Trophoblast cell (in vitro differentiated cells and primary cell): ENCODE results near the gene STARD7.

Experiments used
- DNase-seq, 2 donors: peaks; one replicate each; pipeline ENCODE4 v3.0.0-alpha.2; 2016
- H2AFZ ChIP-seq: 2 replicates; pipeline ENCODE4 v1.6.1; 2013; ENCODE audit warnings: low read length, moderate library complexity, mild to moderate bottlenecking; ENCODE audit not compliant: insufficient read depth, poor library complexity
- H2AK5ac ChIP-seq: 2 replicates; pipeline ENCODE4 v1.6.1; 2013; ENCODE audit warnings: mild to moderate bottlenecking, low read length
- H2BK120ac ChIP-seq: 2 replicates; pipeline ENCODE4 v1.6.1; 2013; ENCODE audit warnings: low read length, mild to moderate bottlenecking, moderate library complexity; ENCODE audit not compliant: insufficient read depth, poor library complexity
- H2BK12ac ChIP-seq: 2 replicates; pipeline ENCODE4 v1.6.1; 2013; ENCODE audit warnings: mild to moderate bottlenecking, low read length, moderate library complexity
- H2BK5ac ChIP-seq: 2 replicates; pipeline ENCODE4 v1.6.1; 2013; ENCODE audit warnings: low read length, low read depth, moderate library complexity, mild to moderate bottlenecking; ENCODE audit not compliant: poor library complexity
- H3K14ac ChIP-seq: 2 replicates; pipeline ENCODE4 v1.6.1; 2013; ENCODE audit warnings: mild to moderate bottlenecking, low read length
- H3K18ac ChIP-seq: 2 replicates; pipeline ENCODE4 v1.6.1; 2013; ENCODE audit warnings: mild to moderate bottlenecking, low read length
- H3K23ac ChIP-seq: 2 replicates; pipeline ENCODE4 v1.6.1; 2013; ENCODE audit warnings: low read length
- H3K27ac ChIP-seq: 2 replicates; pipeline ENCODE4 v1.5.1; 2013; ENCODE audit warnings: low read depth, mild to moderate bottlenecking, inconsistent platforms, low read length, moderate library complexity
- H3K27me3 ChIP-seq: 2 replicates; pipeline ENCODE4 v1.6.1; 2013; ENCODE audit warnings: inconsistent platforms, mild to moderate bottlenecking, low read length, moderate library complexity; ENCODE audit not compliant: insufficient read depth
- H3K36me3 ChIP-seq, 2 experiments: 1 replicate in 1 of 2; 2 replicates in 1 of 2; pipeline ENCODE4 v1.6.1; 2013; ENCODE audit warnings: low read length in 2 of 2, mild to moderate bottlenecking in 2 of 2, moderate library complexity in 1 of 2; ENCODE audit not compliant: insufficient read depth in 2 of 2, control insufficient read depth in 1 of 2
- H3K4ac ChIP-seq: 2 replicates; pipeline ENCODE4 v1.6.1; 2013; ENCODE audit warnings: low read depth, mild to moderate bottlenecking, low read length, moderate library complexity
- H3K4me1 ChIP-seq, 2 experiments: 1 replicate in 1 of 2; 2 replicates in 1 of 2; pipeline ENCODE4 v1.6.1; 2013; ENCODE audit warnings: low read length in 2 of 2, mild to moderate bottlenecking in 2 of 2, moderate library complexity in 1 of 2; ENCODE audit not compliant: insufficient read depth in 2 of 2, control insufficient read depth in 1 of 2
- H3K4me2 ChIP-seq: 2 replicates; pipeline ENCODE4 v1.6.1; 2013; ENCODE audit warnings: inconsistent platforms, mild to moderate bottlenecking, low read length, moderate library complexity
- H3K4me3 ChIP-seq: 2 replicates; pipeline ENCODE4 v1.5.1; 2013; ENCODE audit warnings: mild to moderate bottlenecking, low read depth, low read length, inconsistent platforms
- H3K79me1 ChIP-seq: one replicate; pipeline ENCODE4 v1.6.1; 2013; ENCODE audit warnings: low read length
- H3K79me2 ChIP-seq: 2 replicates; pipeline ENCODE4 v1.6.1; 2013; ENCODE audit warnings: low read length, mild to moderate bottlenecking; ENCODE audit not compliant: control insufficient read depth, insufficient read depth, poor library complexity
- H3K9ac ChIP-seq: 2 replicates; pipeline ENCODE4 v1.6.1; 2013; ENCODE audit warnings: mild to moderate bottlenecking, low read length
- H3K9me3 ChIP-seq: 2 replicates; pipeline ENCODE4 v1.6.1; 2013; ENCODE audit warnings: low read depth, mild to moderate bottlenecking, control low read depth, inconsistent platforms, low read length; ENCODE audit not compliant: insufficient read depth
- H4K12ac ChIP-seq: 2 replicates; pipeline ENCODE4 v1.6.1; 2013; ENCODE audit warnings: low read depth, mild to moderate bottlenecking, low read length, moderate library complexity
- H4K8ac ChIP-seq: 2 replicates; pipeline ENCODE4 v1.6.1; 2013; ENCODE audit warnings: low read depth, mild to moderate bottlenecking, low read length, moderate library complexity
- H4K91ac ChIP-seq: one replicate; pipeline ENCODE4 v1.6.1; 2013; ENCODE audit warnings: low read depth, mild to moderate bottlenecking, low read length, moderate library complexity
- WGBS: extraction: QIAGEN DNeasy Blood & Tissue Kit; methylation state at CpG from one replicate; pipeline ENCODE4 v1.1.7; 2013; ENCODE audit warnings: missing lambda C conversion rate; ENCODE audit not compliant: insufficient read length, insufficient coverage; ENCODE audit errors: extremely low coverage; 5-methylcytosine and 5-hydroxymethylcytosine counted together

The STARD7 gene

DNA sequence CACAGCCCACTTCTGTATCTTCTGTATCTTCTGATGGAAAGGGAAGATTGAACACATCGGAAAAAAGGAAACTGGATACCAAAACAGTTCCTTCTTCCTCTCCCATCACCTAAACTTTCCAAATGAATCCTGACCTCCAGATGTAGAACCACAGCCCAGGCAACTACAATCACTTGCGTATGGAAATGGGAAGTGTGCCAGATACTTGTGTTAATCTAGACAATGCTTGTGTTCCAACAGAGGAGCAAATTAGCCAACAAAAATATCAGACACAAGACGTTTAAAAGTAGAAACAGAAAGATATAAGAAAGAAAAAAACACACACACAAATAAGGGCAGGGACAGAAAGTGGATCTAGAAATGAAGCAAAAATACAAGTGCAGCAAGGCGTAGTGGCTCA is 32.0 kb downstream of the STARD7 start:
- H3K4me3 ChIP-seq, result no peak overlapping the region
- no peak overlapping the region for H3K9ac ChIP-seq
- no peak overlapping the region for H3K18ac ChIP-seq
- WGBS, result no CpG with 5 or more reads among the region's 4 CpGs
- no peaks in the 10 kb centered on the region for H3K4me1 ChIP-seq
- no peak overlapping the region for H2BK12ac ChIP-seq
- no peak overlapping the region for H3K4ac ChIP-seq
- H3K4me2 ChIP-seq, result no peak overlapping the region
- H3K79me2 ChIP-seq, result no peaks in the 10 kb centered on the region
- H3K9me3 ChIP-seq, result no peaks in the 10 kb centered on the region
- H4K8ac ChIP-seq, result no peak overlapping the region
- DNase-seq, result no peak
- no peak overlapping the region for H4K91ac ChIP-seq
- H2AFZ ChIP-seq, result no peak overlapping the region
- no peak overlapping the region for H2BK120ac ChIP-seq
- no peak overlapping the region for H2BK5ac ChIP-seq
- H3K14ac ChIP-seq, result no peak overlapping the region
- H3K36me3 ChIP-seq, result no peaks in the 10 kb centered on the region
- no peak overlapping the region for H3K27ac ChIP-seq
- H3K79me1 ChIP-seq, result no peaks in the 10 kb centered on the region
- no peak overlapping the region for H2AK5ac ChIP-seq
- no peaks in the 10 kb centered on the region for H3K27me3 ChIP-seq
- H4K12ac ChIP-seq, result no peak overlapping the region
- no peak overlapping the region for H3K23ac ChIP-seq

DNA sequence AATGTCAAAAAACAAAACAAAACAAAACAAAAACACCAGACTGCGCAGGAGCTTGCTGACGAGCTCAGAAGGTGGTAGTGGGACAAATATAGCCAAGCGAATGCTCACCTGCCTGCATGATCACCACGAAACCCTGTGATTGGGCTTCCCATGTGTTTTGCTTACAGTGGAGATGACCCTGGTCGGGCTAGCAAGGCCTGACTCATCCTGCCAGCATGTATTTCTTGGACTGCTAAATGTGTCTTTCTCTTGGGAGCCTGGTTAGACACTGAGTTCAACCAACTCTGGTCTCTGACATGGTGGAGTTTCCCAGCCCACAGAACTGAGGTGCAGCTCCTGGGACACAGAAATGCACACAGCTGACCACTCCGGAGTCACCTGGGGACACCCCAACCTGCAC is 32.7 kb downstream of the STARD7 start:
- Histone ChIP-seq H3K79me2 (no peaks in the 10 kb centered on the region), H3K9ac (no peak overlapping the region), H3K9me3 (no peaks in the 10 kb centered on the region), H3K23ac (no peak overlapping the region), H3K4me1 (no peaks in the 10 kb centered on the region), H3K36me3 (no peaks in the 10 kb centered on the region), H3K27me3 (no peaks in the 10 kb centered on the region), H3K14ac (no peak overlapping the region), H2AFZ (no peak overlapping the region), H4K8ac (no peak overlapping the region), H2BK120ac (no peak overlapping the region), H3K4me2 (no peak overlapping the region), H4K91ac (no peak overlapping the region), H3K4me3 (no peak overlapping the region), H3K27ac (no peak overlapping the region), H2BK5ac (no peak overlapping the region), H3K4ac (no peak overlapping the region), H2AK5ac (no peak overlapping the region), H2BK12ac (no peak overlapping the region), H3K79me1 (no peaks in the 10 kb centered on the region), H4K12ac (no peak overlapping the region), H3K18ac (no peak overlapping the region)
- WGBS, result no CpG with 5 or more reads among the region's 6 CpGs
- DNase-seq, result peak; percentile 56 to 67

DNA sequence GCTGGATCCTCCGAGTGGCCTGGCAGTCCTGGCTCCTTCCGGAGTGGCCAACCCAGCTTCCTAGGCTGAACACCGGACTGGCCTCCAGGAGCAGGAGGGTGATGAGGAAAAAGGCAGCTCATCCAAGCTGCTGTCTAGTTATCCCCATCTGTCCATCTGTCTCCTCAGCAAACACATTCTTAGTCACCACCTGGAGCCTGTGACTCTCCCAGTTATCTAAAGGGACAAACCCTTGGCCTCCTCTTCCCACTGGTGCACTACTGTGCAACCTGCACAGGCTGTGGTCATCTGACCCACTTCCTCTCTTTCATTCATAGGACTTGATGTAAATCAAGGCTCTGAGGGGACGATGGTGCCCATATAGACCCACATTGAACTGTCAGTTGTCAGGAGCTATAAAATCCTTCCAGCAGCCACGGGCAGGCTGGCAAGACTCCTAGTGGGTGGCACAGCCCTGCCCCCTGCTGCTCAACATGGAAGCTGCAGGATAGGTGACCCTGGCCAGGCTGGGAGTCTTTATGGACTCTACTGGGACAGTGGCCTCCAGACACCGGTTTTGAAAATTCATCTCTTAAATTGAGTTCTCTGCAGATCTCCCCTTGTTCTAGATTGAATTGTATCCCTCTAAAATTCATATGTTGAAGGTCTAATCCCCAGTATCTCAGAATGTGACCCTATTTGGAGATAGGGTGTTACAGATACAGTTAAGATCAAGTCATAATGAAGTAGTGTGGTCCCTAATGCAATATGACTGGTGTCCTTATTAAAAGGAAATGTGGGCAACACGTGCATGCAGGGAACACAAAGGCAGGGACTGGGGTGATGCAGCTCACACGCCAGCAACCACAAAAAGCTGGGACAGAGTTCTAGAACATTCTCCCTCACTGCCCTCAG is 34.1 kb downstream of the STARD7 start:
- H3K4ac ChIP-seq, result no peak overlapping the region

DNA sequence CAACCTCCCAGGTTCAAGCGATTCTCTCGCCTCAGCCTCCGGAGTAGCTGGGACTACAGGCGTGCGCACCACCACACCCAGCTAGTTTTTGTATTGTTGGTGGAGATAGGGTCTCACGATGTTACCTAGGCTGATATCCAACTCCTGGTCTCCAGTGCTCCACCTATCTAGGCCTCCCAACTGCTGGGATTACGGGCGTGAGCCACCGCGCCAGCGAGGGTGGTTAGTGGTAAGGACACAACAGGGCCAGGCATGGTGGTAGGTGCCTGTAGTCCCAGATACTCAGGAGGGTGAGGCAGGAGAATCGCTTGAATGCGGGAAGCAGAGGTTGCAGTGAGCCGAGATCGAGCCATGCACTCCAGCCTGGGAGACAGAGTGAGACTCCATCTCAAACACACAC is 36.8 kb downstream of the STARD7 start:
- Histone ChIP-seq H3K36me3 (no peaks in the 10 kb centered on the region), H2BK12ac (no peak overlapping the region), H3K14ac (no peak overlapping the region), H2BK5ac (no peak overlapping the region), H2AK5ac (no peak overlapping the region), H3K4ac (no peak overlapping the region), H3K27ac (no peak overlapping the region), H3K23ac (no peak overlapping the region), H3K9me3 (no peaks in the 10 kb centered on the region), H2AFZ (no peak overlapping the region), H3K4me1 (no peaks in the 10 kb centered on the region), H3K4me2 (no peak overlapping the region), H3K18ac (no peak overlapping the region), H3K79me1 (no peaks in the 10 kb centered on the region), H3K79me2 (no peaks in the 10 kb centered on the region), H2BK120ac (no peak overlapping the region), H3K9ac (no peak overlapping the region), H4K91ac (no peak overlapping the region), H3K4me3 (no peak overlapping the region), H4K12ac (no peak overlapping the region), H3K27me3 (no peaks in the 10 kb centered on the region), H4K8ac (no peak overlapping the region)
- peak; percentile 34 to 61 for DNase-seq
- WGBS, result no CpG with 5 or more reads among the region's 15 CpGs

More for the DNA sequence above, 34.1 kb downstream of the STARD7 start:
- DNase-seq, result peak; percentile 60 to 80
- Histone ChIP-seq H4K91ac (no peak overlapping the region), H3K23ac (no peak overlapping the region), H4K8ac (no peak overlapping the region), H3K9me3 (no peaks in the 10 kb centered on the region), H2AFZ (no peak overlapping the region), H2BK12ac (no peak overlapping the region), H3K27me3 (no peaks in the 10 kb centered on the region), H3K14ac (no peak overlapping the region), H3K79me1 (no peaks in the 10 kb centered on the region), H3K9ac (no peak overlapping the region), H2BK120ac (no peak overlapping the region), H4K12ac (no peak overlapping the region), H2AK5ac (no peak overlapping the region), H3K79me2 (no peaks in the 10 kb centered on the region), H3K4me3 (no peak overlapping the region), H3K4me2 (no peak overlapping the region), H3K18ac (no peak overlapping the region), H2BK5ac (no peak overlapping the region), H3K4me1 (no peaks in the 10 kb centered on the region), H3K36me3 (no peaks in the 10 kb centered on the region), H3K27ac (no peak overlapping the region)
- no CpG with 5 or more reads among the region's 8 CpGs for WGBS
